Lower leg skin (tissue), 3 donors: ENCODE measurements around the gene TLE4.

Experiments
- POLR2A ChIP-seq, 2 donors: fragments of 450-650 bp; IDR thresholded peaks; one replicate each; pipeline ENCODE4 v1.6.1; 2016 to 2017; ENCODE audit warnings: antibody characterized with exemption in 2 of 2, mild to moderate bottlenecking in 1 of 2, moderate library complexity in 1 of 2
- TF ChIP-seq, protein P1 (sequence below), 3 donors: fragments of 450-650 bp; IDR thresholded peaks; one replicate each; pipeline ENCODE4 v1.5.1; 2016; ENCODE audit warnings: antibody characterized with exemption in 3 of 3, mild to moderate bottlenecking in 3 of 3, moderate library complexity in 2 of 3

DNA sequence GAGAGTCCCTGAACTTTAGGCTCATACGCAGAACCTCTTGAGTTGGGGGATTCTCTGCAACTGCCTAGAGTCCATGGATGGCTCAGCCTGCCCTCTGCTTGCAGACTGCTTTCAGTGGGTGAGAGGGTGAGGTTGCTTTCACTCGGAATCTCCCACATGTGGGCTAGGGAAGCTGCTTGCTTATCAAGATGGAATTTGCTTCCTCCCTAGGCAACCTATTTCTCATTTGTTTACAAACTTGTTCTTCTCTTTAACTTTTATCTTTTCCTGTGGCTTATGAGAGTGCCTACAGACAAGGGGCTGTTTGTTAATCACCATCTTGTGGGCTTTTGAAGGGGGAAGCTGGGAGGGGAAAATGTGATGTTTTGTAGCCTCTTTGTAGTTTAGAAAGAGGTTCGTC is 10.0 kb downstream of the TLE4 start:
- TF ChIP-seq, protein P1, sequence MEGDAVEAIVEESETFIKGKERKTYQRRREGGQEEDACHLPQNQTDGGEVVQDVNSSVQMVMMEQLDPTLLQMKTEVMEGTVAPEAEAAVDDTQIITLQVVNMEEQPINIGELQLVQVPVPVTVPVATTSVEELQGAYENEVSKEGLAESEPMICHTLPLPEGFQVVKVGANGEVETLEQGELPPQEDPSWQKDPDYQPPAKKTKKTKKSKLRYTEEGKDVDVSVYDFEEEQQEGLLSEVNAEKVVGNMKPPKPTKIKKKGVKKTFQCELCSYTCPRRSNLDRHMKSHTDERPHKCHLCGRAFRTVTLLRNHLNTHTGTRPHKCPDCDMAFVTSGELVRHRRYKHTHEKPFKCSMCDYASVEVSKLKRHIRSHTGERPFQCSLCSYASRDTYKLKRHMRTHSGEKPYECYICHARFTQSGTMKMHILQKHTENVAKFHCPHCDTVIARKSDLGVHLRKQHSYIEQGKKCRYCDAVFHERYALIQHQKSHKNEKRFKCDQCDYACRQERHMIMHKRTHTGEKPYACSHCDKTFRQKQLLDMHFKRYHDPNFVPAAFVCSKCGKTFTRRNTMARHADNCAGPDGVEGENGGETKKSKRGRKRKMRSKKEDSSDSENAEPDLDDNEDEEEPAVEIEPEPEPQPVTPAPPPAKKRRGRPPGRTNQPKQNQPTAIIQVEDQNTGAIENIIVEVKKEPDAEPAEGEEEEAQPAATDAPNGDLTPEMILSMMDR (IDR thresholded peaks at IDR 0.05) = no peak
- no peak for TF ChIP-seq POLR2A (IDR thresholded peaks at IDR 0.05)
